Gastroesophageal sphincter (tissue), 3 donors: Measurements from ENCODE around the gene ZNF664.
A peak's percentile ranks its signal among the peaks of the same experiment; 100 is the strongest.

Experiments
- CTCF ChIP-seq, 4 experiments: fragments of 200-600 bp in 2 of 4; fragments of 450-650 bp in 2 of 4; sonication (generic) in 1 of 4; IDR thresholded peaks; one replicate each; pipeline ENCODE4 v1.5.1; 2017 to 2019; ENCODE audit warnings: antibody characterized with exemption in 4 of 4, mild to moderate bottlenecking in 2 of 4, moderate library complexity in 2 of 4
- EP300 ChIP-seq: sonication (generic); formaldehyde crosslinking; IDR thresholded peaks from one replicate; pipeline ENCODE4 v1.6.1; 2017; ENCODE audit warnings: antibody characterized with exemption, mild to moderate bottlenecking
- POLR2A ChIP-seq, 2 donors: fragments of 450-650 bp; IDR thresholded peaks; one replicate each; pipeline ENCODE4 v1.6.1; 2017; ENCODE audit warnings: antibody characterized with exemption in 2 of 2, mild to moderate bottlenecking in 2 of 2, moderate library complexity in 1 of 2
- POLR2AphosphoS5 ChIP-seq: sonication (generic); formaldehyde crosslinking; IDR thresholded peaks from one replicate; pipeline ENCODE4 v1.6.1; 2017; ENCODE audit warnings: antibody characterized with exemption

- TF ChIP-seq EP300 (no peak), POLR2A (IDR thresholded peaks at IDR 0.05) (no peak), CTCF (IDR thresholded peaks at IDR 0.05) (no peak), POLR2AphosphoS5 (peak; percentile 24)
Observed at GRCh38 chr12:124020514-124020949, 47.5 kb downstream of the ZNF664 start.
